GM21381 (cell line): Measurements from ENCODE around the gene CCSER2.
A peak's percentile ranks its signal among the peaks of the same experiment; 100 is the strongest.
"Not testable (repeated sequence)": the region's sequence is repeated elsewhere in the genome, so short reads cannot be mapped to it uniquely, and the experiment has no call there.

Source experiments
- ATAC-seq: cut with Tn5 transposase; IDR thresholded peaks from one replicate; pipeline ENCODE4 v1.9.1; 2021; ENCODE audit warnings: mild to moderate bottlenecking, moderate library complexity; ENCODE audit not compliant: unreplicated experiment

The CCSER2 gene

GRCh38 chr10:84328418-84329195, at the start of gene CCSER2:
Gene CCSER2 (plus strand): TSS chr10:84328589. CDS start chr10:84371053, 42,464 bp downstream.
- peak; percentile 54 for ATAC-seq

GRCh38 chr10:84279876-84280475, 48.4 kb upstream of the CCSER2 start:
- not testable (repeated sequence) for ATAC-seq

GRCh38 chr10:84286695-84287094, 41.7 kb upstream of the CCSER2 start:
- no peak for ATAC-seq

- ATAC-seq = no peak
These were observed 40.2 kb upstream of the CCSER2 start for GRCh38 chr10:84288151-84288550.

- no peak for ATAC-seq
These were observed 38.7 kb upstream of the CCSER2 start for GRCh38 chr10:84289521-84290200.

- ATAC-seq = no peak
These were observed 38.2 kb upstream of the CCSER2 start for GRCh38 chr10:84290235-84290634.

- ATAC-seq = no peak
These were observed 37.0 kb upstream of the CCSER2 start for GRCh38 chr10:84291384-84291783.

GRCh38 chr10:84292502-84292901, 35.9 kb upstream of the CCSER2 start:
- ATAC-seq = peak; percentile 52

GRCh38 chr10:84293171-84293570, 35.2 kb upstream of the CCSER2 start:
- no peak for ATAC-seq

GRCh38 chr10:84293574-84294016, 34.8 kb upstream of the CCSER2 start:
- ATAC-seq = no peak

- ATAC-seq = peak; percentile 82
These were observed 33.5 kb upstream of the CCSER2 start for GRCh38 chr10:84294766-84295447.

- no peak for ATAC-seq
These were observed 32.1 kb upstream of the CCSER2 start for GRCh38 chr10:84296091-84296981.

GRCh38 chr10:84298057-84298456, 30.3 kb upstream of the CCSER2 start:
- ATAC-seq = no peak

- ATAC-seq = no peak
These were observed 26.2 kb upstream of the CCSER2 start for GRCh38 chr10:84302223-84302622.

GRCh38 chr10:84306751-84307384, 21.5 kb upstream of the CCSER2 start:
- no peak for ATAC-seq

GRCh38 chr10:84308021-84308420, 20.4 kb upstream of the CCSER2 start:
- no peak for ATAC-seq

GRCh38 chr10:84308481-84309304, 19.7 kb upstream of the CCSER2 start:
- ATAC-seq = no peak

- ATAC-seq = no peak
These were observed 17.9 kb upstream of the CCSER2 start for GRCh38 chr10:84310470-84310869.

GRCh38 chr10:84311576-84311975, 16.8 kb upstream of the CCSER2 start:
- ATAC-seq = no peak
